WTC11 (cell line): ENCODE results near the gene RND1. TPM values are rescaled to one million over a fixed set of nuclear protein-coding genes. Genes with fewer than 3 reads are reported as not detected.

Experiments
- ATAC-seq: fragments of 200-7000 bp; cut with Tn5 transposase; 2 replicates; pipeline ENCODE4 v1.10.0; 2021; ENCODE audit warnings: mild to moderate bottlenecking, moderate library complexity
- CTCF ChIA-PET: fragments of 300-600 bp; sonication (Branson Sonifier 250); formaldehyde crosslinking; loops from one replicate; lab custom pipeline; 2021; ENCODE audit warnings: antibody characterized with exemption; lab: Charles Lee
- POLR2A ChIA-PET: fragments of 350-600 bp; sonication (Branson Sonifier 250); formaldehyde crosslinking; loops from one replicate; lab custom pipeline; 2021; ENCODE audit warnings: antibody characterized with exemption; lab: Charles Lee
- DNase-seq: peaks from one replicate; pipeline ENCODE4 v3.0.0; 2021; ENCODE audit warnings: low spot score
- H3K27ac Mint-ChIP-seq: 2 replicates; pipeline ENCODE4 v1.8.0; 2021; ENCODE audit warnings: mixed read lengths
- H3K27me3 Mint-ChIP-seq: 2 replicates; pipeline ENCODE4 v1.8.0; 2021; ENCODE audit warnings: low read depth, mild to moderate bottlenecking, moderate library complexity, mixed read lengths
- H3K36me3 Mint-ChIP-seq: 2 replicates; pipeline ENCODE4 v1.8.0; 2021; ENCODE audit warnings: mixed read lengths
- H3K4me1 Mint-ChIP-seq: 2 replicates; pipeline ENCODE4 v1.8.0; 2022; ENCODE audit warnings: mixed read lengths
- H3K4me3 Mint-ChIP-seq: 2 replicates; pipeline ENCODE4 v1.8.0; 2021; ENCODE audit warnings: mild to moderate bottlenecking, moderate library complexity, mixed read lengths
- H3K9me3 Mint-ChIP-seq: 2 replicates; pipeline ENCODE4 v1.8.0; 2021; ENCODE audit warnings: mixed read lengths
- ATF1 ChIP-seq: sonication (generic); formaldehyde crosslinking; IDR thresholded peaks from 2 replicates; pipeline ENCODE4 v1.8.1; 2023; ENCODE audit warnings: mild to moderate bottlenecking, moderate library complexity, missing genetic modification reagents
- ELF4 ChIP-seq: sonication (generic); formaldehyde crosslinking; IDR thresholded peaks from 2 replicates; pipeline ENCODE4 v1.8.1; 2022; ENCODE audit warnings: low read depth, mild to moderate bottlenecking, moderate library complexity, missing genetic modification reagents
- FOXJ3 ChIP-seq: sonication (generic); formaldehyde crosslinking; IDR thresholded peaks from 2 replicates; pipeline ENCODE4 v1.9.0; 2021; ENCODE audit warnings: missing genetic modification reagents, mild to moderate bottlenecking, borderline replicate concordance
- FOXP1 ChIP-seq: sonication (generic); formaldehyde crosslinking; IDR thresholded peaks from 2 replicates; pipeline ENCODE4 v1.8.0; 2022; ENCODE audit warnings: missing genetic modification reagents, mild to moderate bottlenecking, moderate library complexity, borderline replicate concordance
- HMGA2 ChIP-seq: fragments of 250-450 bp; sonication (Bioruptor Pico); IDR thresholded peaks from 2 replicates; pipeline ENCODE4 v1.4.0; 2021; ENCODE audit warnings: mild to moderate bottlenecking, moderate library complexity
- JUN ChIP-seq: sonication (generic); formaldehyde crosslinking; IDR thresholded peaks from 2 replicates; pipeline ENCODE4 v1.8.0; 2023; ENCODE audit warnings: mild to moderate bottlenecking, missing genetic modification reagents
- KAT7 ChIP-seq: sonication (generic); formaldehyde crosslinking; IDR thresholded peaks from 2 replicates; pipeline ENCODE4 v1.8.1; 2023; ENCODE audit warnings: missing genetic modification reagents, mild to moderate bottlenecking, borderline replicate concordance
- NFE2L1 ChIP-seq: sonication (generic); formaldehyde crosslinking; IDR thresholded peaks from 2 replicates; pipeline ENCODE4 v1.8.1; 2023; ENCODE audit warnings: missing genetic modification reagents
- NR2C2 ChIP-seq: sonication (generic); formaldehyde crosslinking; IDR thresholded peaks from 2 replicates; pipeline ENCODE4 v1.8.0; 2022; ENCODE audit warnings: mild to moderate bottlenecking, missing genetic modification reagents
- RELA ChIP-seq: sonication (generic); formaldehyde crosslinking; IDR thresholded peaks from 2 replicates; pipeline ENCODE4 v1.8.1; 2022; ENCODE audit warnings: missing genetic modification reagents, mild to moderate bottlenecking, borderline replicate concordance
- SMAD4 ChIP-seq: sonication (generic); formaldehyde crosslinking; IDR thresholded peaks from 2 replicates; pipeline ENCODE4 v1.8.0; 2022; ENCODE audit warnings: mild to moderate bottlenecking, missing genetic modification reagents
- SOX15 ChIP-seq: fragments of 250-450 bp; sonication (Bioruptor Pico); IDR thresholded peaks from 2 replicates; pipeline ENCODE4 v1.9.0; 2021; ENCODE audit warnings: mild to moderate bottlenecking
- TEAD4 ChIP-seq: sonication (generic); formaldehyde crosslinking; IDR thresholded peaks from 2 replicates; pipeline ENCODE4 v1.8.0; 2022; ENCODE audit warnings: mild to moderate bottlenecking, missing genetic modification reagents
- ZNF219 ChIP-seq: sonication (generic); formaldehyde crosslinking; IDR thresholded peaks from 2 replicates; pipeline ENCODE4 v1.8.0; 2023; ENCODE audit warnings: missing genetic modification reagents, mild to moderate bottlenecking, borderline replicate concordance
- ZNF317 ChIP-seq: sonication (generic); formaldehyde crosslinking; IDR thresholded peaks from 2 replicates; pipeline ENCODE4 v1.8.1; 2023; ENCODE audit warnings: low read depth, mild to moderate bottlenecking, moderate library complexity, missing genetic modification reagents, borderline replicate concordance
- ZNF396 ChIP-seq: fragments of 250-450 bp; sonication (Bioruptor Pico); IDR thresholded peaks from 2 replicates; pipeline ENCODE4 v1.8.0; 2021; ENCODE audit warnings: mild to moderate bottlenecking, moderate library complexity, borderline replicate concordance
- ZNF423 ChIP-seq: fragments of 250-450 bp; sonication (Bioruptor Pico); IDR thresholded peaks from 2 replicates; pipeline ENCODE4 v2.1.2; 2022; ENCODE audit warnings: mild to moderate bottlenecking, moderate library complexity
- total RNA-seq: library from RNA; stranded (reverse); gene quantifications from 3 replicates; pipeline ENCODE4 v1.2.3, GENCODE V29; 2021
- TF ChIP-seq, protein P1 (sequence below): sonication (generic); formaldehyde crosslinking; IDR thresholded peaks from 2 replicates; pipeline ENCODE4 v1.8.0; 2022; ENCODE audit warnings: mild to moderate bottlenecking, missing genetic modification reagents
- TF ChIP-seq, protein P2 (sequence below): fragments of 250-450 bp; sonication (Bioruptor Pico); IDR thresholded peaks from 2 replicates; pipeline ENCODE4 v2.1.2; 2022; ENCODE audit warnings: mild to moderate bottlenecking, moderate library complexity
- TF ChIP-seq, protein P3 (sequence below): sonication (generic); formaldehyde crosslinking; IDR thresholded peaks from 2 replicates; pipeline ENCODE4 v1.8.1; 2023; ENCODE audit warnings: mild to moderate bottlenecking, missing genetic modification reagents
- TF ChIP-seq, protein P4 (sequence below): sonication (generic); formaldehyde crosslinking; IDR thresholded peaks from 2 replicates; pipeline ENCODE4 v1.8.1; 2023; ENCODE audit warnings: mild to moderate bottlenecking, missing genetic modification reagents
- TF ChIP-seq, protein P5 (sequence below): sonication (generic); formaldehyde crosslinking; IDR thresholded peaks from 2 replicates; pipeline ENCODE4 v1.8.1; 2023; ENCODE audit warnings: mild to moderate bottlenecking, missing genetic modification reagents, borderline replicate concordance
- TF ChIP-seq, protein P6 (sequence below): sonication (generic); formaldehyde crosslinking; IDR thresholded peaks from 2 replicates; pipeline ENCODE4 v1.8.1; 2023; ENCODE audit warnings: mild to moderate bottlenecking, missing genetic modification reagents, moderate library complexity
- TF ChIP-seq, protein P7 (sequence below): fragments of 250-450 bp; sonication (Bioruptor Pico); IDR thresholded peaks from 2 replicates; pipeline ENCODE4 v1.9.0; 2021; ENCODE audit warnings: moderate library complexity, mild to moderate bottlenecking, inconsistent platforms, borderline replicate concordance

The RND1 gene
- total RNA-seq, 1 experiment from 2014 or later: 7.6 TPM

DNA sequence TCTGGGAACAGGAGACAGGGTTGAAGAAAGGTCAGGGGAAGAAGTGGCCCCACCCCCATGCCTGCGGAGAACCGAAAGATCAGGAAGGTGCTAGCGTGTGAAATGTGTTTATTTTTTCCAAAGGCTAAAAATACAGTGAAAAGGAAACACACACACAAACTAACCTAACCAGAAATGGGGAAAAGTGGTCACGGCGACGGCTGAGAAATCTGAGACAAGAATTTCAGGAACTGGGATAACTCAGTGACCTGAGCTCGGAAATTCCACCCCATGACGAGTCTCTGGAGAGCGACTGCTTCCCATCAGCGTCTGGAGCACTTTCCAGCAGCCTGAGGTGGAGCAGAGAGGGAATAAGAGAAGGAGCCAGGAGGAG is 16.6 kb upstream of the RND1 start (continued):
- TF ChIP-seq, protein P1, sequence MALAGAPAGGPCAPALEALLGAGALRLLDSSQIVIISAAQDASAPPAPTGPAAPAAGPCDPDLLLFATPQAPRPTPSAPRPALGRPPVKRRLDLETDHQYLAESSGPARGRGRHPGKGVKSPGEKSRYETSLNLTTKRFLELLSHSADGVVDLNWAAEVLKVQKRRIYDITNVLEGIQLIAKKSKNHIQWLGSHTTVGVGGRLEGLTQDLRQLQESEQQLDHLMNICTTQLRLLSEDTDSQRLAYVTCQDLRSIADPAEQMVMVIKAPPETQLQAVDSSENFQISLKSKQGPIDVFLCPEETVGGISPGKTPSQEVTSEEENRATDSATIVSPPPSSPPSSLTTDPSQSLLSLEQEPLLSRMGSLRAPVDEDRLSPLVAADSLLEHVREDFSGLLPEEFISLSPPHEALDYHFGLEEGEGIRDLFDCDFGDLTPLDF (CRISPR knock-in tag): no peak
- TF ChIP-seq, protein P2, sequence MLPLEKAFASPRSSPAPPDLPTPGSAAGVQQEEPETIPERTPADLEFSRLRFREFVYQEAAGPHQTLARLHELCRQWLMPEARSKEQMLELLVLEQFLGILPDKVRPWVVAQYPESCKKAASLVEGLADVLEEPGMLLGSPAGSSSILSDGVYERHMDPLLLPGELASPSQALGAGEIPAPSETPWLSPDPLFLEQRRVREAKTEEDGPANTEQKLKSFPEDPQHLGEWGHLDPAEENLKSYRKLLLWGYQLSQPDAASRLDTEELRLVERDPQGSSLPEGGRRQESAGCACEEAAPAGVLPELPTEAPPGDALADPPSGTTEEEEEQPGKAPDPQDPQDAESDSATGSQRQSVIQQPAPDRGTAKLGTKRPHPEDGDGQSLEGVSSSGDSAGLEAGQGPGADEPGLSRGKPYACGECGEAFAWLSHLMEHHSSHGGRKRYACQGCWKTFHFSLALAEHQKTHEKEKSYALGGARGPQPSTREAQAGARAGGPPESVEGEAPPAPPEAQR: no peak
- TF ChIP-seq NFE2L1 (CRISPR knock-in tag) (no peak), SOX15 (CRISPR knock-in tag) (no peak), FOXP1 (CRISPR knock-in tag) (no peak), ZNF423 (CRISPR knock-in tag) (no peak), ATF1 (CRISPR knock-in tag) (no peak), ZNF396 (CRISPR knock-in tag) (no peak), ELF4 (CRISPR knock-in tag) (no peak), NR2C2 (no peak)
- TF ChIP-seq, protein P3, sequence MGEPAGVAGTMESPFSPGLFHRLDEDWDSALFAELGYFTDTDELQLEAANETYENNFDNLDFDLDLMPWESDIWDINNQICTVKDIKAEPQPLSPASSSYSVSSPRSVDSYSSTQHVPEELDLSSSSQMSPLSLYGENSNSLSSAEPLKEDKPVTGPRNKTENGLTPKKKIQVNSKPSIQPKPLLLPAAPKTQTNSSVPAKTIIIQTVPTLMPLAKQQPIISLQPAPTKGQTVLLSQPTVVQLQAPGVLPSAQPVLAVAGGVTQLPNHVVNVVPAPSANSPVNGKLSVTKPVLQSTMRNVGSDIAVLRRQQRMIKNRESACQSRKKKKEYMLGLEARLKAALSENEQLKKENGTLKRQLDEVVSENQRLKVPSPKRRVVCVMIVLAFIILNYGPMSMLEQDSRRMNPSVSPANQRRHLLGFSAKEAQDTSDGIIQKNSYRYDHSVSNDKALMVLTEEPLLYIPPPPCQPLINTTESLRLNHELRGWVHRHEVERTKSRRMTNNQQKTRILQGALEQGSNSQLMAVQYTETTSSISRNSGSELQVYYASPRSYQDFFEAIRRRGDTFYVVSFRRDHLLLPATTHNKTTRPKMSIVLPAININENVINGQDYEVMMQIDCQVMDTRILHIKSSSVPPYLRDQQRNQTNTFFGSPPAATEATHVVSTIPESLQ (CRISPR knock-in tag): no peak
- TF ChIP-seq, protein P4, sequence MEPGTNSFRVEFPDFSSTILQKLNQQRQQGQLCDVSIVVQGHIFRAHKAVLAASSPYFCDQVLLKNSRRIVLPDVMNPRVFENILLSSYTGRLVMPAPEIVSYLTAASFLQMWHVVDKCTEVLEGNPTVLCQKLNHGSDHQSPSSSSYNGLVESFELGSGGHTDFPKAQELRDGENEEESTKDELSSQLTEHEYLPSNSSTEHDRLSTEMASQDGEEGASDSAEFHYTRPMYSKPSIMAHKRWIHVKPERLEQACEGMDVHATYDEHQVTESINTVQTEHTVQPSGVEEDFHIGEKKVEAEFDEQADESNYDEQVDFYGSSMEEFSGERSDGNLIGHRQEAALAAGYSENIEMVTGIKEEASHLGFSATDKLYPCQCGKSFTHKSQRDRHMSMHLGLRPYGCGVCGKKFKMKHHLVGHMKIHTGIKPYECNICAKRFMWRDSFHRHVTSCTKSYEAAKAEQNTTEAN (CRISPR knock-in tag): no peak

DNA sequence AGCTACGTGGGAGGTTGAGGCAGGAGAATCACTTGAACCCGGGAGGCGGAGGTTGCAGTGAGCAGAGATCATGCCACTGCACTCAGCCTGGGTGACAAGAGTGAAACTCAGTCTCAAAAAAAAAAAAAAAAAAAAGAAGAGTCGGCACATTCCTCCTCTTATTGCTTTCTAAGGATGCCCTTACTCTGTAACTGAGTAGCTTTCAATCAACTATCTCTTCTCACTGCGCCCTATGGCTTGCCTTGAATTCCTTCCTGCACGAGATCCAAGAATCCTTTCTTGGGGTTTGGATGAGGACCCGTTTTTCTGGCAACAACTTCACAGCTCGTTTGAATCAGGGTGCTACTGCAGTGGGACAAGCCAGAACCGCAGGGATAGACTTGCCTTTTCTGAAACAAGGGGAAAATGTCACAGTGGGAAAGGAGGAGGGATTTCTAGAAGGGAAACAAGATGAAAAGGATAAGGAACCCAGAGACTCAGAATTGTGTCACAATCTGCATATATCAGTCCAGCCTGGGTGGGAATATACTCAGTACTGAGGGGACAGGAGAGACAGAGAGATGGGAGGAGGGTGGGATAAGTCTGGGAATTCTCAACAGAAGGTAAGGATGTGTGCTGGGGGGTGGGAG is 16.1 kb upstream of the RND1 start:
- peaks cover 7% of the 10 kb centered on the region for H3K27me3 Mint-ChIP-seq
- ChIA-PET CTCF (interaction anchor here (2.4 to 5.3 kb wide), 6 partner anchors 9 to 106 kb away, joined by 12 to 78 read pairs (median 28); partner anchors contain the start of genes DDX23 and RND1), POLR2A (interaction anchor here (1.0 to 3.9 kb wide), 2 partner anchors 16 to 29 kb away, joined by 11 to 32 read pairs; partner anchors contain the start of gene RND1)
- no peak for DNase-seq
- peak overlapping the region; percentile 56; the same call in 1 of the 2 replicates for H3K27ac Mint-ChIP-seq
- no peaks in the 10 kb centered on the region for H3K9me3 Mint-ChIP-seq
- peaks cover 33% of the 10 kb centered on the region for H3K4me1 Mint-ChIP-seq
- H3K36me3 Mint-ChIP-seq: no peaks in the 10 kb centered on the region
- H3K4me3 Mint-ChIP-seq: peak overlapping the region; percentile 50
- no peak for ATAC-seq
- no peak for TF ChIP-seq TEAD4
- TF ChIP-seq SMAD4 (CRISPR knock-in tag): no peak
- no peak for TF ChIP-seq KAT7 (CRISPR knock-in tag)
- no peak for TF ChIP-seq RELA (CRISPR knock-in tag)
- no peak for TF ChIP-seq ZNF317 (CRISPR knock-in tag)
- TF ChIP-seq, protein P5, sequence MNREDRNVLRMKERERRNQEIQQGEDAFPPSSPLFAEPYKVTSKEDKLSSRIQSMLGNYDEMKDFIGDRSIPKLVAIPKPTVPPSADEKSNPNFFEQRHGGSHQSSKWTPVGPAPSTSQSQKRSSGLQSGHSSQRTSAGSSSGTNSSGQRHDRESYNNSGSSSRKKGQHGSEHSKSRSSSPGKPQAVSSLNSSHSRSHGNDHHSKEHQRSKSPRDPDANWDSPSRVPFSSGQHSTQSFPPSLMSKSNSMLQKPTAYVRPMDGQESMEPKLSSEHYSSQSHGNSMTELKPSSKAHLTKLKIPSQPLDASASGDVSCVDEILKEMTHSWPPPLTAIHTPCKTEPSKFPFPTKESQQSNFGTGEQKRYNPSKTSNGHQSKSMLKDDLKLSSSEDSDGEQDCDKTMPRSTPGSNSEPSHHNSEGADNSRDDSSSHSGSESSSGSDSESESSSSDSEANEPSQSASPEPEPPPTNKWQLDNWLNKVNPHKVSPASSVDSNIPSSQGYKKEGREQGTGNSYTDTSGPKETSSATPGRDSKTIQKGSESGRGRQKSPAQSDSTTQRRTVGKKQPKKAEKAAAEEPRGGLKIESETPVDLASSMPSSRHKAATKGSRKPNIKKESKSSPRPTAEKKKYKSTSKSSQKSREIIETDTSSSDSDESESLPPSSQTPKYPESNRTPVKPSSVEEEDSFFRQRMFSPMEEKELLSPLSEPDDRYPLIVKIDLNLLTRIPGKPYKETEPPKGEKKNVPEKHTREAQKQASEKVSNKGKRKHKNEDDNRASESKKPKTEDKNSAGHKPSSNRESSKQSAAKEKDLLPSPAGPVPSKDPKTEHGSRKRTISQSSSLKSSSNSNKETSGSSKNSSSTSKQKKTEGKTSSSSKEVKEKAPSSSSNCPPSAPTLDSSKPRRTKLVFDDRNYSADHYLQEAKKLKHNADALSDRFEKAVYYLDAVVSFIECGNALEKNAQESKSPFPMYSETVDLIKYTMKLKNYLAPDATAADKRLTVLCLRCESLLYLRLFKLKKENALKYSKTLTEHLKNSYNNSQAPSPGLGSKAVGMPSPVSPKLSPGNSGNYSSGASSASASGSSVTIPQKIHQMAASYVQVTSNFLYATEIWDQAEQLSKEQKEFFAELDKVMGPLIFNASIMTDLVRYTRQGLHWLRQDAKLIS (CRISPR knock-in tag): no peak
- no peak for TF ChIP-seq FOXJ3 (CRISPR knock-in tag)
- TF ChIP-seq, protein P4 (CRISPR knock-in tag): no peak
- TF ChIP-seq JUN: no peak
- TF ChIP-seq, protein P6, sequence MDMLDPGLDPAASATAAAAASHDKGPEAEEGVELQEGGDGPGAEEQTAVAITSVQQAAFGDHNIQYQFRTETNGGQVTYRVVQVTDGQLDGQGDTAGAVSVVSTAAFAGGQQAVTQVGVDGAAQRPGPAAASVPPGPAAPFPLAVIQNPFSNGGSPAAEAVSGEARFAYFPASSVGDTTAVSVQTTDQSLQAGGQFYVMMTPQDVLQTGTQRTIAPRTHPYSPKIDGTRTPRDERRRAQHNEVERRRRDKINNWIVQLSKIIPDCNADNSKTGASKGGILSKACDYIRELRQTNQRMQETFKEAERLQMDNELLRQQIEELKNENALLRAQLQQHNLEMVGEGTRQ: no peak
- TF ChIP-seq ZNF219 (CRISPR knock-in tag): no peak
- TF ChIP-seq, protein P7, sequence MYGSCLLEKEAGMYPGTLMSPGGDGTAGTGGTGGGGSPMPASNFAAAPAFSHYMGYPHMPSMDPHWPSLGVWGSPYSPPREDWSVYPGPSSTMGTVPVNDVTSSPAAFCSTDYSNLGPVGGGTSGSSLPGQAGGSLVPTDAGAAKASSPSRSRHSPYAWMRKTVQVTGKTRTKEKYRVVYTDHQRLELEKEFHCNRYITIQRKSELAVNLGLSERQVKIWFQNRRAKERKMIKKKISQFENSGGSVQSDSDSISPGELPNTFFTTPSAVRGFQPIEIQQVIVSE (CRISPR knock-in tag): no peak
- TF ChIP-seq HMGA2 (CRISPR knock-in tag): no peak
